Osteoblast (primary cell): ENCODE measurements around the gene ASTL. TPM values are rescaled to one million over a fixed set of nuclear protein-coding genes. Genes with fewer than 3 reads are reported as not detected.
"Not testable (repeated sequence)": the region's sequence is repeated elsewhere in the genome, so short reads cannot be mapped to it uniquely, and the experiment has no call there.

Experiments used
- DNase-seq: peaks from one replicate; pipeline ENCODE4 v3.0.0; 2011; ENCODE audit warnings: low spot score, mixed read lengths; ENCODE audit not compliant: insufficient read length; ENCODE audit errors: missing footprints
- H2AFZ ChIP-seq: 2 replicates; pipeline ENCODE4 v1.6.0; 2011; ENCODE audit warnings: mild to moderate bottlenecking, low read length
- H3K27ac ChIP-seq: 2 replicates; pipeline ENCODE4 v1.5.1; 2011; ENCODE audit warnings: mild to moderate bottlenecking, low read depth, low read length, moderate library complexity
- H3K27me3 ChIP-seq: 2 replicates; pipeline ENCODE4 v1.6.0; 2012; ENCODE audit warnings: mild to moderate bottlenecking, control low read depth, inconsistent platforms, low read length, moderate library complexity; ENCODE audit not compliant: insufficient read depth
- H3K36me3 ChIP-seq: 2 replicates; pipeline ENCODE4 v1.5.1; 2011; ENCODE audit warnings: mild to moderate bottlenecking, low read length, control low read depth, moderate library complexity; ENCODE audit not compliant: insufficient read depth
- H3K4me1 ChIP-seq: 2 replicates; pipeline ENCODE4 v1.5.1; 2011; ENCODE audit warnings: mild to moderate bottlenecking, low read length, control low read depth, moderate library complexity; ENCODE audit not compliant: insufficient read depth
- H3K4me2 ChIP-seq: 2 replicates; pipeline ENCODE4 v1.6.0; 2011; ENCODE audit warnings: mild to moderate bottlenecking, low read length; ENCODE audit not compliant: insufficient read depth
- H3K4me3 ChIP-seq: fragments of 200-600 bp; sonication (generic); 3 replicates; pipeline ENCODE4 v1.5.1; 2012; ENCODE audit warnings: mild to moderate bottlenecking, low read length, inconsistent platforms; ENCODE audit not compliant: insufficient read depth
- H3K79me2 ChIP-seq: 2 replicates; pipeline ENCODE4 v1.6.0; 2012; ENCODE audit warnings: mild to moderate bottlenecking, low read length, control low read depth, inconsistent platforms; ENCODE audit not compliant: insufficient read depth
- H3K9me3 ChIP-seq: 2 replicates; pipeline ENCODE4 v1.5.1; 2011; ENCODE audit warnings: low read depth, low read length, control low read depth
- H4K20me1 ChIP-seq: 2 replicates; pipeline ENCODE4 v1.6.0; 2012; ENCODE audit warnings: mild to moderate bottlenecking, low read length, control low read depth; ENCODE audit not compliant: insufficient read depth
- CTCF ChIP-seq: IDR thresholded peaks from 2 replicates; pipeline ENCODE4 v1.5.1; 2011; ENCODE audit warnings: mild to moderate bottlenecking, low read depth, low read length, moderate library complexity; ENCODE audit errors: extremely low read depth
- total RNA-seq: library from RNA; depleted of rRNA; stranded (reverse); fragments of >200 nt; gene quantifications from 2 replicates; pipeline ENCODE4 v1.2.3, GENCODE V29; 2012

Gene ASTL
- total RNA-seq, 1 donor: not detected

- H3K36me3 ChIP-seq: no peaks in the 10 kb centered on the region
- no peaks in the 10 kb centered on the region for H4K20me1 ChIP-seq
- H3K79me2 ChIP-seq: no peaks in the 10 kb centered on the region
- DNase-seq: no peak
- H3K27me3 ChIP-seq: peaks cover 24% of the 10 kb centered on the region
- no peak overlapping the region for H3K4me3 ChIP-seq
- no peak for TF ChIP-seq CTCF
- no peak overlapping the region for H3K27ac ChIP-seq
- no peak overlapping the region for H3K4me2 ChIP-seq
- no peaks in the 10 kb centered on the region for H3K9me3 ChIP-seq
- no peaks in the 10 kb centered on the region for H3K4me1 ChIP-seq
- H2AFZ ChIP-seq: no peak overlapping the region
These were observed 49.7 kb downstream of the ASTL start for GRCh38 chr2:96088340-96089335.

GRCh38 chr2:96087130-96087529 lies 51.2 kb downstream of the ASTL start:
- no peak for DNase-seq
- H3K36me3 ChIP-seq: no peaks in the 10 kb centered on the region
- TF ChIP-seq CTCF: no peak
- peaks cover 19% of the 10 kb centered on the region for H3K27me3 ChIP-seq
- no peak overlapping the region for H3K27ac ChIP-seq
- no peak overlapping the region for H2AFZ ChIP-seq
- no peaks in the 10 kb centered on the region for H3K9me3 ChIP-seq
- no peaks in the 10 kb centered on the region for H4K20me1 ChIP-seq
- no peaks in the 10 kb centered on the region for H3K79me2 ChIP-seq
- no peak overlapping the region for H3K4me2 ChIP-seq
- no peak overlapping the region for H3K4me3 ChIP-seq
- no peaks in the 10 kb centered on the region for H3K4me1 ChIP-seq

- Histone ChIP-seq H3K4me3 (no peak overlapping the region), H3K4me2 (no peak overlapping the region), H3K79me2 (no peaks in the 10 kb centered on the region), H3K4me1 (no peaks in the 10 kb centered on the region), H3K27me3 (peaks cover 19% of the 10 kb centered on the region), H3K27ac (no peak overlapping the region), H3K36me3 (no peaks in the 10 kb centered on the region), H4K20me1 (no peaks in the 10 kb centered on the region), H3K9me3 (no peaks in the 10 kb centered on the region), H2AFZ (no peak overlapping the region)
- TF ChIP-seq CTCF: no peak
- no peak for DNase-seq
These were observed 52.6 kb downstream of the ASTL start for GRCh38 chr2:96085541-96086355.

- H3K36me3 ChIP-seq, H2AFZ ChIP-seq, DNase-seq, H3K4me2 ChIP-seq, H3K9me3 ChIP-seq, H4K20me1 ChIP-seq, H3K27ac ChIP-seq, H3K4me3 ChIP-seq, H3K79me2 ChIP-seq, H3K4me1 ChIP-seq: not testable (repeated sequence)
- H3K27me3 ChIP-seq: peaks cover 19% of the 10 kb centered on the region
These were observed 53.3 kb downstream of the ASTL start for GRCh38 chr2:96084858-96085518.
